SU-DHL-6 (cell line): ENCODE results near the gene RGS6.

Experiments used
- H2AFZ ChIP-seq: fragments of 200-600 bp; sonication (generic); 2 replicates; pipeline ENCODE4 v1.6.1; 2014; ENCODE audit warnings: low read depth, mild to moderate bottlenecking, moderate library complexity, mixed read lengths, antibody characterized with exemption, low read length; ENCODE audit not compliant: severe bottlenecking
- H3F3A ChIP-seq: fragments of 200-600 bp; shearing (Covaris generic); 2 replicates; pipeline ENCODE4 v1.6.0; 2016; ENCODE audit warnings: antibody characterized with exemption, mild to moderate bottlenecking; ENCODE audit not compliant: insufficient read depth
- H3K27ac ChIP-seq: fragments of 200-600 bp; sonication (generic); 2 replicates; pipeline ENCODE4 v1.5.1; 2016; ENCODE audit warnings: low read depth, mild to moderate bottlenecking, low read length, moderate library complexity, mixed read lengths
- H3K27me3 ChIP-seq: fragments of 200-600 bp; sonication (generic), shearing (Covaris generic); 2 replicates; pipeline ENCODE4 v1.6.0; 2014; ENCODE audit warnings: mild to moderate bottlenecking, low read length
- H3K36me3 ChIP-seq: fragments of 200-600 bp; sonication (generic); 2 replicates; pipeline ENCODE4 v1.6.1; 2014; ENCODE audit warnings: mild to moderate bottlenecking, low read length, mixed read lengths
- H3K4me2 ChIP-seq: fragments of 300-600, 200-600 bp; shearing (Covaris generic), sonication (generic); 2 replicates; pipeline ENCODE4 v1.6.0; 2014; ENCODE audit warnings: low read length, low read depth, mild to moderate bottlenecking; ENCODE audit not compliant: poor library complexity, severe bottlenecking
- H3K4me3 ChIP-seq: fragments of 200-600 bp; sonication (generic); 2 replicates; pipeline ENCODE4 v1.5.1; 2014; ENCODE audit warnings: antibody characterized with exemption, low read length, mild to moderate bottlenecking, mixed read lengths; ENCODE audit not compliant: insufficient read depth, poor library complexity, severe bottlenecking
- H3K79me2 ChIP-seq: fragments of 200-600 bp; sonication (generic); 2 replicates; pipeline ENCODE4 v1.6.1; 2014; ENCODE audit warnings: mild to moderate bottlenecking, low read length, moderate library complexity; ENCODE audit not compliant: insufficient read depth
- H3K9ac ChIP-seq: fragments of 200-600 bp; sonication (generic); 2 replicates; pipeline ENCODE4 v1.7.0; 2014; ENCODE audit warnings: mild to moderate bottlenecking, low read length
- H3K9me2 ChIP-seq: fragments of 200-600 bp; sonication (generic); replicated peaks from 2 replicates; pipeline ENCODE4 v1.6.1; 2014; ENCODE audit warnings: low read length; ENCODE audit not compliant: insufficient read depth
- H3K9me3 ChIP-seq: fragments of 200-600 bp; sonication (generic); 2 replicates; pipeline ENCODE4 v1.6.1; 2014; ENCODE audit warnings: low read length, mixed read lengths; ENCODE audit not compliant: insufficient read depth
- H4K20me1 ChIP-seq: fragments of 200-600 bp; sonication (generic); 2 replicates; pipeline ENCODE4 v1.6.1; 2014; ENCODE audit warnings: low read depth, mild to moderate bottlenecking, antibody characterized with exemption, low read length, moderate library complexity, mixed read lengths
- EZH2phosphoT487 ChIP-seq: fragments of 200-600 bp; sonication (generic), shearing (Covaris generic); conservative IDR thresholded peaks from 2 replicates; pipeline ENCODE4 v1.6.1; 2018; ENCODE audit warnings: mild to moderate bottlenecking, antibody characterized with exemption, low read length, moderate library complexity, mixed read lengths
- TF ChIP-seq, protein P1 (sequence below): fragments of 200-600 bp; sonication (generic); IDR thresholded peaks from one replicate; pipeline ENCODE4 v1.5.1; 2017; ENCODE audit warnings: antibody characterized with exemption, mild to moderate bottlenecking, low read length, moderate library complexity; ENCODE audit not compliant: insufficient read depth, poor library complexity, severe bottlenecking

Gene RGS6

DNA sequence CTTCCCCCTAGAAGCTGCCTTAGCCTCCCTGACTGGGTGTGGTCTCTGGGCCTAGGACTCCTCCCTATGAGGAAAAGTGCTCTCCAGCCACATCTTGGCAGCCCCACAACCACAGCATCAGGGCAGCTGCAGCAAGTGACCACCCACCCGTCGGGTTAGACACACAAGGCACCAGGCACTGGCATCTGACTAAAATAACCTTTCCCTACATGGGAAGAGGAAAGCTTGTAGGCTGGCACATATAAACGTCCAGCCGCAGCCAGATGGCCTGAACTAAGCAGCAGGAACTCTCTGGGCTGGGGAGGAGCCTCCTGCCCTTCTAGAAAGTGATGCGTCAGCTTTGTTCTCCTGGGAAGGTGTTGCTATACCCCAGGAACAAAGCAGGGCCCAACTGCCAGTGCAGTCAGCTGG lies 632.9 kb downstream of the RGS6 start:
- Histone ChIP-seq H3K79me2 (no peaks in the 10 kb centered on the region), H3K9me2 (no peaks in the 10 kb centered on the region), H3K9ac (no peak overlapping the region), H3K4me2 (no peak overlapping the region), H3K36me3 (no peaks in the 10 kb centered on the region), H2AFZ (no peak overlapping the region), H3K9me3 (no peaks in the 10 kb centered on the region), H3K4me3 (no peak overlapping the region), H3K27ac (no peak overlapping the region), H3F3A (no peaks in the 10 kb centered on the region), H4K20me1 (no peaks in the 10 kb centered on the region), H3K27me3 (no peaks in the 10 kb centered on the region)
- TF ChIP-seq, protein P1, sequence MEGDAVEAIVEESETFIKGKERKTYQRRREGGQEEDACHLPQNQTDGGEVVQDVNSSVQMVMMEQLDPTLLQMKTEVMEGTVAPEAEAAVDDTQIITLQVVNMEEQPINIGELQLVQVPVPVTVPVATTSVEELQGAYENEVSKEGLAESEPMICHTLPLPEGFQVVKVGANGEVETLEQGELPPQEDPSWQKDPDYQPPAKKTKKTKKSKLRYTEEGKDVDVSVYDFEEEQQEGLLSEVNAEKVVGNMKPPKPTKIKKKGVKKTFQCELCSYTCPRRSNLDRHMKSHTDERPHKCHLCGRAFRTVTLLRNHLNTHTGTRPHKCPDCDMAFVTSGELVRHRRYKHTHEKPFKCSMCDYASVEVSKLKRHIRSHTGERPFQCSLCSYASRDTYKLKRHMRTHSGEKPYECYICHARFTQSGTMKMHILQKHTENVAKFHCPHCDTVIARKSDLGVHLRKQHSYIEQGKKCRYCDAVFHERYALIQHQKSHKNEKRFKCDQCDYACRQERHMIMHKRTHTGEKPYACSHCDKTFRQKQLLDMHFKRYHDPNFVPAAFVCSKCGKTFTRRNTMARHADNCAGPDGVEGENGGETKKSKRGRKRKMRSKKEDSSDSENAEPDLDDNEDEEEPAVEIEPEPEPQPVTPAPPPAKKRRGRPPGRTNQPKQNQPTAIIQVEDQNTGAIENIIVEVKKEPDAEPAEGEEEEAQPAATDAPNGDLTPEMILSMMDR: no peak
- TF ChIP-seq EZH2phosphoT487: no peak

DNA sequence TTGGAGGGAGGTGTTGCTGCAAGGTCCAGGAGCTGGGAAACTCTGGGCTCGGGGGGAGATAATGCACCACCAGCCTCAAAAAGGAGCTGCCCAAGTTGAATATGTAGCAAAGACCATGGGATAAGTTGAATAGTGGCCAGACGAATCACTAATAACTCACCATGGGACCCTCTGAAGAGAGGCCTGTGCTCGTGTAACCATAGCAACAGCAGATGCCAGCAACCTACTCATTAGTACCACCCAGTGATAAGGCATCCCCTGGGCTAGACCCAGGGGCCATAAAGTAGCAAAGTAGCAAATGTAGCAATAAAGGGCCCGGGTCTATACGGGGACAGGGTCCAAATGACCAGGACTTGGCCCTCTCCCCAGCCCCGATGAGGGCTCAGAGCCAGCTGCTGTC lies 633.7 kb downstream of the RGS6 start:
- Histone ChIP-seq H4K20me1 (no peaks in the 10 kb centered on the region), H3K79me2 (no peaks in the 10 kb centered on the region), H3K9ac (no peak overlapping the region), H3K27ac (no peak overlapping the region), H3F3A (no peaks in the 10 kb centered on the region), H3K9me2 (no peaks in the 10 kb centered on the region), H3K9me3 (no peaks in the 10 kb centered on the region), H3K36me3 (no peaks in the 10 kb centered on the region), H3K4me2 (no peak overlapping the region), H3K27me3 (no peaks in the 10 kb centered on the region), H2AFZ (no peak overlapping the region), H3K4me3 (no peak overlapping the region)
- no peak for TF ChIP-seq EZH2phosphoT487
- TF ChIP-seq, protein P1: no peak

DNA sequence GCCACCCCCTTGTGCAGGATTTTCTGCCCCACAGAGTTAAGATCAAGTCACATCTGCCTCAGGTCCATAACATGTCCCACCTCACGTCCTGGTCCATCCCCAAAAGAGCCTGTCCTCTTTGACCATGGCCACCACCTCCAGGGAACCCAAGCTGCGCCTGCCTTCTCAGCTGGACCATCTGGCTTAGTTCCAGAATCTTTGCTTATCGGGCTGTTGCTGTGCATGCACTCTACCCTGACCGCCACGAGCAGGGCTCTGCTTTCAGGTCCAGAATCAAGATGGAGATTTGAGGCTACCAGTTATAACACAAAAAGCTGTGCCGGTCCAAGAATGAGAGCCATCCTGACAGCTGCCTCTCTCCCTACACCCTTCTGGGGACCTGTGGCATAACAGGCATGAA lies 635.0 kb downstream of the RGS6 start:
- Histone ChIP-seq H3K4me3 (no peak overlapping the region), H2AFZ (no peak overlapping the region), H3K9me3 (no peaks in the 10 kb centered on the region), H3K9me2 (no peaks in the 10 kb centered on the region), H3K79me2 (no peaks in the 10 kb centered on the region), H3K4me2 (no peak overlapping the region), H3F3A (no peaks in the 10 kb centered on the region), H3K9ac (no peak overlapping the region), H3K36me3 (no peaks in the 10 kb centered on the region), H3K27ac (no peak overlapping the region), H4K20me1 (no peaks in the 10 kb centered on the region), H3K27me3 (no peaks in the 10 kb centered on the region)
- TF ChIP-seq, protein P1: no peak
- no peak for TF ChIP-seq EZH2phosphoT487

DNA sequence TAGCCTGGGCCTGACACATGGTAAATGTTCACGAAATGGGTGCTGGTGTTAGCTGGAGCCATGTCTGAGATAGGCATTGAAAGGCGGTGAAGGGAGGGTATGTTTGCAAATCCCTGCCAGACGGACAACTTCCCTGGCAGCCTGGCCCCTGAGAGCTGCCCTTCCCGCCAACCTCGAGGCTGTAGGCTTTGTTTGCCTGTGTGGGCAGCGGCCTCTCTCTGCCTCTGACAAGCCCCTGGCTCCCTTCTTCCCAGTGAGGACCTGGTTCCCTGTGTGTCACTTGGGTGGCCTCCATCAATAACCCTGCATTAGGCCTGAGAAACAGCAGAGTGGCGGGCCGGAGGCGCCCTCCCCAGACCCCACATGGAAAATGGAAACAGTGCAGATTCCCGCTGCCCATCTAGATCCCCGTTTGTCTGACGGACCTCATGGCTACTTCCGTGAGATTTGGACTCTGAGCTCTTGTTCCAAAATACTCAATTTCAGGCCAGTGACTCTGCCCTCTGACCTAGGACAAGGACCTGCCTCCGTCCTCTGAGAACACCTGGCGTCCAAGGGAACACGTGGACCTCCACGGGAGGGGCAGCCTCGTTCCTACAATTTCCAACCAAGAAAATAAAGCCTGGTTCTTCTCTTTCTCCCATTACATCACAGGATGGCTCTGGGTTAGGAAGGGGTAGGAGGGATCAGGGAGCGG lies 636.2 kb downstream of the RGS6 start:
- no peaks in the 10 kb centered on the region for H3K9me3 ChIP-seq
- TF ChIP-seq EZH2phosphoT487: no peak
- TF ChIP-seq, protein P1: no peak
- H3K79me2 ChIP-seq: no peaks in the 10 kb centered on the region

More for the DNA sequence above, 636.2 kb downstream of the RGS6 start:
- no peaks in the 10 kb centered on the region for H3K9me2 ChIP-seq
- no peaks in the 10 kb centered on the region for H3F3A ChIP-seq
- no peaks in the 10 kb centered on the region for H4K20me1 ChIP-seq
- H3K9ac ChIP-seq: no peak overlapping the region
- H3K27ac ChIP-seq: no peak overlapping the region
- H3K27me3 ChIP-seq: no peaks in the 10 kb centered on the region
- H3K4me2 ChIP-seq: no peak overlapping the region
- H2AFZ ChIP-seq: no peak overlapping the region
- no peak overlapping the region for H3K4me3 ChIP-seq
- no peaks in the 10 kb centered on the region for H3K36me3 ChIP-seq
